Gastrocnemius medialis (tissue), 4 donors: ENCODE data around the gene CCDC12. TPM values are rescaled to one million over a fixed set of nuclear protein-coding genes. Genes with fewer than 3 reads are reported as not detected.

Experiments
- ATAC-seq, 2 donors: fragments of 150-250 bp; one replicate each; pipeline ENCODE4 v1.9.1; 2016
- DNase-seq, 2 donors: peaks; one replicate each; pipeline ENCODE4 v3.0.0-alpha.2; 2019
- H3K27ac ChIP-seq, 4 donors: fragments of 200-600 bp; sonication (generic); 1 replicate in 1 of 4; 2 replicates in 3 of 4; pipeline ENCODE4 v1.5.1; 2016 to 2018; ENCODE audit warnings: mild to moderate bottlenecking in 2 of 4, moderate library complexity in 1 of 4
- H3K27me3 ChIP-seq, 3 donors: fragments of 200-600 bp; sonication (generic) in 2 of 3; 1 replicate in 1 of 3; 2 replicates in 2 of 3; pipeline versions ENCODE4 v1.5.1 to v1.6.0; 2016 to 2019; ENCODE audit warnings: mild to moderate bottlenecking in 1 of 3, moderate library complexity in 1 of 3
- H3K36me3 ChIP-seq, 2 donors: fragments of 200-600 bp; sonication (generic) in 1 of 2; one replicate each; pipeline ENCODE4 v1.5.1; 2017 to 2018
- H3K4me1 ChIP-seq, 2 donors: fragments of 200-600 bp; sonication (generic) in 1 of 2; one replicate each; pipeline ENCODE4 v1.5.1; 2016 to 2017; ENCODE audit warnings: mild to moderate bottlenecking in 2 of 2
- H3K4me3 ChIP-seq, 4 donors: fragments of 200-600 bp; sonication (generic) in 3 of 4; 1 replicate in 1 of 4; 2 replicates in 3 of 4; pipeline ENCODE4 v1.5.1; 2016 to 2019; ENCODE audit warnings: mild to moderate bottlenecking in 2 of 4
- H3K9me3 ChIP-seq, 3 donors: fragments of 200-600 bp; sonication (generic) in 2 of 3; 1 replicate in 1 of 3; 2 replicates in 2 of 3; pipeline ENCODE4 v1.5.1; 2016 to 2019
- POLR2A ChIP-seq, 2 donors: fragments of 450-650 bp; IDR thresholded peaks; one replicate each; pipeline ENCODE4 v1.6.1; 2017; ENCODE audit warnings: antibody characterized with exemption in 2 of 2, mild to moderate bottlenecking in 2 of 2, moderate library complexity in 2 of 2
- in situ Hi-C, 4 donors: fragments of 200-750 bp; cut with MboI; loops; one replicate each; pipeline versions ENCODE4 v1.15.0 to v1.8.0; 2017; ENCODE audit warnings: low sequenced_read_pairs in 4 of 4
- intact Hi-C: fragments of 100-400 bp; cut with DNase I; formaldehyde crosslinking; loops from one replicate; pipeline ENCODE4 v1.15.1; 2023; ENCODE audit warnings: low total_unique reads
- total RNA-seq, 4 donors: library from RNA; depleted of rRNA; stranded (reverse); fragments of >200 nt; gene quantifications; one replicate each; pipeline versions ENCODE4 v1.1.0 to v1.2.3, GENCODE V29; 2016
- TF ChIP-seq, protein P1 (sequence below), 5 experiments: fragments of 450-650 bp in 3 of 5; fragments of 200-600 bp in 2 of 5; sonication (generic) in 2 of 5; IDR thresholded peaks in 4 of 5; conservative IDR thresholded peaks in 1 of 5; 1 replicate in 4 of 5; 2 replicates in 1 of 5; pipeline ENCODE4 v1.5.1; 2016 to 2019; ENCODE audit warnings: antibody characterized with exemption in 5 of 5, mild to moderate bottlenecking in 3 of 5, moderate library complexity in 3 of 5

CCDC12 gene
- total RNA-seq, 4 donors from 2014 or later = 24.6 to 32.0 (median 29.0) TPM

DNA sequence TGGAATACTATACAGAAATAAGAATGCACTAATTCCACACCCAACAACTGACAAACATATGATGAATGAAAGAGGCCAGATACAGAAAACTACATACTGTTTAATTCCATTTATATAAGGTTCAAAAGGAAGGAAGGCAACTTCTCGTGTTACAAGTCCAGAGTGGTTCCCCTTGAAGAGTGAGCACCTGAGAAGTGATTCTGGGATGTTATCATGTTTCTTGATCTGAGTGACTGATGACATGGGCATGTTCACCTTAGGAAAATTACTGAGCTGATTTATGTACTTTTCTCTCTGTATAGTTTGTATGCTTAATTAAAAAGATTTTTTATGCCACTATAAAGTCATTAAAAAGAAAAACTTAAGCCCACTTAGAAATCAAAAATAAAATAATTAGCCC, 13.6 kb downstream of the CCDC12 start:
- Histone ChIP-seq H3K4me1 (peaks cover 73 to 77% of the 10 kb centered on the region in 2 donors), H3K9me3 (no peaks in the 10 kb centered on the region), H3K36me3 (no peaks in the 10 kb centered on the region), H3K27me3 (no peaks in the 10 kb centered on the region), H3K27ac (peak overlapping the region in 2 of 4 donors; percentile 18 to 87), H3K4me3 (no peak overlapping the region)
- TF ChIP-seq POLR2A (IDR thresholded peaks at IDR 0.05) = no peak
- TF ChIP-seq, protein P1, sequence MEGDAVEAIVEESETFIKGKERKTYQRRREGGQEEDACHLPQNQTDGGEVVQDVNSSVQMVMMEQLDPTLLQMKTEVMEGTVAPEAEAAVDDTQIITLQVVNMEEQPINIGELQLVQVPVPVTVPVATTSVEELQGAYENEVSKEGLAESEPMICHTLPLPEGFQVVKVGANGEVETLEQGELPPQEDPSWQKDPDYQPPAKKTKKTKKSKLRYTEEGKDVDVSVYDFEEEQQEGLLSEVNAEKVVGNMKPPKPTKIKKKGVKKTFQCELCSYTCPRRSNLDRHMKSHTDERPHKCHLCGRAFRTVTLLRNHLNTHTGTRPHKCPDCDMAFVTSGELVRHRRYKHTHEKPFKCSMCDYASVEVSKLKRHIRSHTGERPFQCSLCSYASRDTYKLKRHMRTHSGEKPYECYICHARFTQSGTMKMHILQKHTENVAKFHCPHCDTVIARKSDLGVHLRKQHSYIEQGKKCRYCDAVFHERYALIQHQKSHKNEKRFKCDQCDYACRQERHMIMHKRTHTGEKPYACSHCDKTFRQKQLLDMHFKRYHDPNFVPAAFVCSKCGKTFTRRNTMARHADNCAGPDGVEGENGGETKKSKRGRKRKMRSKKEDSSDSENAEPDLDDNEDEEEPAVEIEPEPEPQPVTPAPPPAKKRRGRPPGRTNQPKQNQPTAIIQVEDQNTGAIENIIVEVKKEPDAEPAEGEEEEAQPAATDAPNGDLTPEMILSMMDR (IDR thresholded peaks at IDR 0.05 in 4 of 5, conservative IDR thresholded peaks at IDR 0.05 in 1 of 5) = no peak
- intact Hi-C loops (no loop called here), in situ Hi-C loops (no loop called here)
- DNase-seq = no peak
- ATAC-seq = no peak

DNA sequence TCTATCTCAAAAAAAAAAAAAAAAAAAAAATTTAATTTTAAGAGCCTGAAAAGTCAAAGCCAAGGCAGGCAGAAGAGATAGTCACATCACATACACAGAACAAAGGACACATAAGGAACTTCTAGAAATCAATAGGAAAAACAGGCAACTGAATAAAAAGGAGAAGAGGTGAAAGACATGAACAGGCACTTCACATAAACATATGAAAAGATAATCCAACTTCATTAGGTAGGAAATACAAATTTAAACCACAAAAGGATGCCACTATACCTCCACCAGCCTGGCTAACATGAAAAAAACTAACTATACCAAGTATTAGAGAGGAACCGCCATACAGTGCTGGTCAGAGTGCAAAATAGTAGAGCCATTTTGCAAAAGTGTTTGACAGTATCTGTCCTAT, 14.1 kb downstream of the CCDC12 start:
- H3K36me3 ChIP-seq = no peaks in the 10 kb centered on the region
- no peak overlapping the region for H3K4me3 ChIP-seq
- TF ChIP-seq POLR2A (IDR thresholded peaks at IDR 0.05) = no peak
- TF ChIP-seq, protein P1 (IDR thresholded peaks at IDR 0.05 in 4 of 5, conservative IDR thresholded peaks at IDR 0.05 in 1 of 5) = no peak
- intact Hi-C loops (no loop called here), in situ Hi-C loops (no loop called here)
- DNase-seq (no peak), ATAC-seq (no peak)
- no peaks in the 10 kb centered on the region for H3K27me3 ChIP-seq
- no peaks in the 10 kb centered on the region for H3K9me3 ChIP-seq
- peaks cover 73 to 79% of the 10 kb centered on the region in 2 donors for H3K4me1 ChIP-seq
- peak overlapping the region in 3 of 4 donors; percentile 8 to 87 (median 18) for H3K27ac ChIP-seq

DNA sequence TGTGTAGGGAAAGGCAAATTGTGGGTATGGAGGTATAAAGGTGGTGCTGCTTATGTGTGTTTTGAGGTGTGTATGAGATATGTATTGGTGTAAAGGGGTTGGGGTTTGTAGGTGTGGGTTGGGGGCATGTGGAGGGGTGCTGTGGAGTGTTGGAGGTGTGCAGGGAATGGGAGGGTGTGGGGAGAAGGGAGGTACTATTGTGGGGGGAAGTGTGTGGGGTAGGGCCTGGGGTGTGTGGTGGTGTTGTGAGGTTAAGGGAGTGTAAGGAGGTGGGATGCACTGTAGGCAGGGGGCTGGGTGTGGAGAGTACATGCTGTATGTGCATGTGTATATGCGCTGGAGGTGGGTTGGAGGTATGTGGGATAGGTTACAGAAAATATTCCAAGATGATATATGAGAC, 15.7 kb downstream of the CCDC12 start:
- Histone ChIP-seq H3K4me3 (peak overlapping the region in 1 of 4 donors; percentile 21), H3K36me3 (no peaks in the 10 kb centered on the region), H3K9me3 (no peaks in the 10 kb centered on the region), H3K4me1 (peaks cover 76% of the 10 kb centered on the region in 2 donors), H3K27me3 (no peaks in the 10 kb centered on the region), H3K27ac (peak overlapping the region; percentile 84 to 87 (median 86))
- intact Hi-C loops (no loop called here), in situ Hi-C loops (no loop called here)
- ATAC-seq (no peak), DNase-seq (no peak)
- no peak for TF ChIP-seq POLR2A (IDR thresholded peaks at IDR 0.05)
- TF ChIP-seq, protein P1 (IDR thresholded peaks at IDR 0.05 in 4 of 5, conservative IDR thresholded peaks at IDR 0.05 in 1 of 5) = no peak

DNA sequence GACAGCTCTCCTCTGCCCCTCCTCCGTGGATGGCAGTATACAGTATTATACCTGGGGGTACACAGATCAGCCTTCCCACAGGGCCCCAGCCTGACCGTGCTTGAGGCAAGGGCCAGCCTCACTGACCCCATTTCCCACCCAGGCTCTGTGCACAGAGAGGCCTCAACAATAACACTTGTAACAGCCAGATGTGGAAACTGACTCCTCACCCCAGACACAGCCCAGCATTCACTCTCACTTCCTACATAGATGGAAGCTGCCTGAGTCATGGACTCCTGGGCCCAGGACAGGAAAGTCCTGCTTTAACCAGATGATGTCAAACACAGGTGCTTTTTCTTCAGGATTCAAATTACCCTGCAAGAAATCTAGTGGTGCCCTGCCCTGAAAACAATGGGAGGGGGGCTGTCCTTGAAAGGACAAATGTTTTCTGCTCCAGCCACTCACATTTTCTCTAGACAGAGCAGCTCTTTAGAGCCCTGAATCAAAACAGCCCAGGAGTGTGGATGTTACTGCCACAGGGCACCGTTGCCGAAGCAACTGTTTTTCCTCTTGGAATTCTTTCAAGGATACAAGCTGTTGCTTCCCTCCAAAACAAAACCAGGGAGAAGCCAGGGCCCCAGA, 16.4 kb downstream of the CCDC12 start:
- intact Hi-C loops = no loop called here
- ATAC-seq (peak; percentile 66 to 79), DNase-seq (peak in 1 of 2 donors; percentile 40)
- Histone ChIP-seq H3K27me3 (no peaks in the 10 kb centered on the region), H3K36me3 (no peaks in the 10 kb centered on the region), H3K27ac (peak overlapping the region; percentile 84 to 87 (median 86)), H3K4me1 (peaks cover 76 to 82% of the 10 kb centered on the region in 2 donors), H3K9me3 (no peaks in the 10 kb centered on the region), H3K4me3 (peak overlapping the region in 1 of 4 donors; percentile 21)
- in situ Hi-C loops = no loop called here
- TF ChIP-seq POLR2A (IDR thresholded peaks at IDR 0.05) = no peak
- TF ChIP-seq, protein P1 (IDR thresholded peaks at IDR 0.05 in 4 of 5, conservative IDR thresholded peaks at IDR 0.05 in 1 of 5) = no peak
